Inflammatory macrophage treated with lipopolysaccharide for 1 hour (primary cell): ENCODE measurements around the gene NSL1.

Source experiments
- DNase-seq, 2 donors: peaks; one replicate each; pipeline ENCODE4 v3.0.0-alpha.2; 2020 to 2022

NSL1 gene

DNA sequence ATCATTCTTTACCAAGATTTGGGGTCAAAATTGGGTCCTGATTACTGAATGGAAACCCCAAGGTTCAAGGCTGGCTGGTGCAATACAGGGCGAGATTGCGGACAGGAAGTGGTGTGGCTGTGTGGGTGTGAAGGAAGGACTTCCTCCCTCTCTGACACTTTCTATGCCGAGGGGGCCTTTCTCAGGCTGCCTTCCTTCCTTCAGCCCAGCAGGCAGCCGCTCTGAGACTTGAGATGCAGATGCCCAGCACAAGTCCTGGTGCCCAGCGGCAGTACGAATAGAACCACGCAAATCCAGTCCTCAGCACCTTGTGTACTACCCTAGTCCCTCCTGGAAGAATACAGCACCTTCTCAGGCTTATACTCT lies 108.2 kb downstream of the NSL1 start:
- DNase-seq = peak; percentile 96 to 98

DNA sequence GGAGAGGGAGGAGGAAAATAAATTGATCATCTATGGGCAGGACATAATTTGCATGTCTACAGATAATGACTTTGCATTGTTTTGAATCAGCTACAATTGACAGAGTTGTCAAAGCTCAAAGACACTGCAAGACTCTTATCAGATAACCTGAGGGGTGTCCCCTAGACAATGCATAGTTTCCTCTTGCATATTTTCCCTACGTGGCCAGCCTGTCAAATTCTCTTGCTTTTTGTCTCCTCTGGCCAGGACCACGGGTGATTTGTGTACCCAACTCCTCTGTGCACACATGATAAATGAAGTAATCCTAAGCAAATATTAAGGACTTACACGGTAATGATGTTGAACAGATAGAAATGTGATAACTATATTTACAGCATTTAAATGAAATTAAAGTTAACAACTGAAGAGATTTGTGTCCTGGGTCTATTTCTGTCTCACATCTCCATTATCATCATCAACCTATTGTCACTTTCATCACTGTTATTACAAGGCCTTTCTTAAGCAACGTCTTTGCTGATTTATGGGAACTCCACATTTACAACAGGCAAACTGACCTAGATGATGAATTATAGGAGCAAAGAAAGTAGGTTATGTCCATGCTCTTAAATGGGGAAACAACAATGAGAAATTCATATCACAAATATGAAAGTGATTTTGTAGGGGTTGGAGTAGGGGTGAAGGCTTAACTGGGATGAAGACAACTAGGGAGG lies 110.7 kb downstream of the NSL1 start:
- peak; percentile 95 to 96 for DNase-seq

DNA sequence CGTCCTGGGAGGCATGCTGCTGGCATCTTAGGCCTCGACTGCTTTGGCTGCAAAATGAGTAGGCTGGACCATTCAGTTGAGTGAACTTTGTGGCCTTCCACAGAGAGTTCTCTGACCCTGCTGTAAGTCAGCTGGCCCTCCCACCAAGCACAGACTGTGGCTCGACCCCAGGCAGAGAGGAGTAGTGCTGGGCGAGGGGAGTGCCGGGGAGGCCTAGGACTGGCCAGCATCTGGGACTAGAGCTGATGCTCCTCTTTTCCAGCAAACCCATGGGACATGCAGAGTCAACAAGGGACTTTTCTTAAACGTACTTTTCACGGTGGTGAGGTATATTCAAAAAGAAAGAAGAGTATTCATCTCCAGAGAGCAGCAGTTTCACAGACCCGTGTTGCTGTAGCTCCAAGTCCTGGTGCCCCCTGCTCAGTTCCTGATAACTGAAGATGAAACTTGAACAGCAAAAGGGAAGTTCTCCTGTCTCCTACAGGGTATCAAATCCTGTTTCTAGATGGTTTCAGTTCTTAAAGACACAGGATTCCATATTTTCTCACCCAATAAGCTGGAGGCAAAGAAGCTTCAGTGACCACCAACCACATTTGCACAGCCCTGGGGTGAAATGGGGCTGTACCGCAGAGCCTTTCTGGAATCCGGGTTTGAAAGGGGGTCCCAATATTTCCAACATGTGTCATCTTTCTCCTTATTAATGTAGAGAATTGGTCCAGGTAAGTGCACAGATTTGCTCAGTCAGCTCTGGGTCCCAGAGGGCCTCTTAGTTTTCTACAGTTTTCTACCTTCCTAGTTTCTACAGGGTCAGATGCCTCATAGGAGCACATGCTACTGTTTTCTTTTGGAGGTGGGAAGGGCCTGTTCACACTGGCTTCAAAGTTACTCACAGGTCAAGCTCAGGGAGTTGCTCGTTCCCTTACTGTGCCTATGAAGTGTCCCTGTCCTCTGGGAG lies 112.8 kb downstream of the NSL1 start:
- DNase-seq = peak; percentile 51 to 65

DNA sequence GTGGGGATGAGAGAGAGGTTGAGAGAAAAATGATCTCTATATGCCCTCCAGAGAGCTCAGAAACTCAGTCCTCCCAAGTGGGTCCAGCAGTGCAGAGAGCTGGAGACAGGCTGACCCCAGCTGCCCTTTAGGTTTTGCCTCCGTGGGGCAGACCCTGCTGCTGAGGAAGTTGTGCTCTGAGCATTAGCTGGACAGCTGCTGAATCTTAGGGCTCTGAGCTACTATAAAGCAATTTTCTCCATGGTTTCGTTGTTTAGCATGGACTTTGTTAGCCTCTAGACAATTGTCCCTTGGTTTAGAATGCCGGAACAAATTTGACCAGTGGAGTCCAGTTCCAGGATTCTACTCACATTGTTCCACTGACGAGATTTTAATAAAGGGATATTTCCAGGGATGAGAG lies 114.0 kb downstream of the NSL1 start:
- no peak for DNase-seq

DNA sequence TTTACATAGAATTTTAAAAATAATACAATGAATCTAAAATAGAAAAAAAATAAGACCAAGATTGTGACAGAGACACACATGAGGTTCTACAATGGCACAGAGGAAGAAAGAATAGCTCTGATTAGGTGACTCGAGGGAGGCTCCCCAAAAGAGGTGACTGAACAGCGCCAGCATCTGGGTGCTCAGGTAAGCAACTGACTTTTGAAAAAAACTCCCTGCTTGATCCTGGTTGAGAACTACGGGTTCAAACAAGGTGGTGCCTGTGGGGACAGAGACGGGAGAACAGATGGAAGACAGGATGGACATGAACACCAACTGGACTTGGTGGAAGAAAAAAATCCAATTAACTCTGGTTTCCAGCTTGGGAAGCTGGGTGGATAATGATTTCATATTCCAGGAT lies 114.4 kb downstream of the NSL1 start:
- DNase-seq = no peak
